Measurements from ENCODE around the gene CCNK. TPM values are rescaled to one million over a fixed set of nuclear protein-coding genes. Genes with fewer than 3 reads are reported as not detected.

The CCNK gene
- total RNA-seq (2014; rRNA removed; shearing (Covaris generic)) = 14.2 and 14.7 TPM in 2 replicates

GRCh38 chr14:99480917-99481744 lies at the start of gene CCNK:
TSS of gene CCNK (plus strand) at chr14:99481409. CDS start at chr14:99492678, 11,269 bp downstream.
- DNase-seq = peak; percentile 99
- Histone ChIP-seq H3K36me3 (replicated peaks; ENCODE audit: control insufficient read depth, insufficient read depth, low read length) (no peaks in the 10 kb centered on the region), H3K4me3 (ENCODE audit: insufficient read depth, low read depth, low read length) (peak within 1 kb of the TSS; percentile 94), H3K27me3 (ENCODE audit: control insufficient read depth, insufficient read depth, low read length) (no peaks in the 10 kb centered on the region)

DNA sequence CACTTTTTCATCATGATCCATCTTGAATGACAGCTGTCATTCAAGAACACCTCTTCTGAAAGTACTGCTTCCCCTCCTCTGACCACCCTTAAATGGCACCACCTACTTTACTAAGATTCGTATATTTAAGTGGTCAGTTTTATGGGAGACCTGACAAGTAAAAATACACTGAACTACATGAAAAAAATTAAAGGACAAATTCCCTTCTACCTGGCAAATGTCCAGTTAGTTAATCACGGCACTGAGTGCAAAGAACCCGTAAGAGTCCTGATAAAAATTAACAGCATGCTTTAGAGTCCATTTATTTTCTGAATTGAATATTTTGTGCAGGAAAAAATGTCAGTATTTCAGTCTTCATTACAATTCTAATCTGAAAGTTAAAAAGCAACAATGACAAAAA lies 49.2 kb upstream of the CCNK start:
- Histone ChIP-seq H3K4me3 (ENCODE audit: insufficient read depth, low read depth, low read length) (no peak overlapping the region), H3K27me3 (ENCODE audit: control insufficient read depth, insufficient read depth, low read length) (no peaks in the 10 kb centered on the region), H3K36me3 (replicated peaks; ENCODE audit: control insufficient read depth, insufficient read depth, low read length) (peaks cover 1% of the 10 kb centered on the region)
- DNase-seq = no peak

- Histone ChIP-seq H3K27me3 (ENCODE audit: control insufficient read depth, insufficient read depth, low read length) (no peaks in the 10 kb centered on the region), H3K4me3 (ENCODE audit: insufficient read depth, low read depth, low read length) (no peak overlapping the region), H3K36me3 (replicated peaks; ENCODE audit: control insufficient read depth, insufficient read depth, low read length) (peaks cover 1% of the 10 kb centered on the region)
- DNase-seq = no peak
These were observed 48.7 kb upstream of the CCNK start for GRCh38 chr14:99432485-99432884.

GRCh38 chr14:99435327-99435726 lies 45.9 kb upstream of the CCNK start:
- H3K36me3 ChIP-seq (replicated peaks; ENCODE audit: control insufficient read depth, insufficient read depth, low read length) = peaks cover 5% of the 10 kb centered on the region
- DNase-seq = no peak
- no peak overlapping the region for H3K4me3 ChIP-seq (ENCODE audit: insufficient read depth, low read depth, low read length)
- H3K27me3 ChIP-seq (ENCODE audit: control insufficient read depth, insufficient read depth, low read length) = no peaks in the 10 kb centered on the region

DNA sequence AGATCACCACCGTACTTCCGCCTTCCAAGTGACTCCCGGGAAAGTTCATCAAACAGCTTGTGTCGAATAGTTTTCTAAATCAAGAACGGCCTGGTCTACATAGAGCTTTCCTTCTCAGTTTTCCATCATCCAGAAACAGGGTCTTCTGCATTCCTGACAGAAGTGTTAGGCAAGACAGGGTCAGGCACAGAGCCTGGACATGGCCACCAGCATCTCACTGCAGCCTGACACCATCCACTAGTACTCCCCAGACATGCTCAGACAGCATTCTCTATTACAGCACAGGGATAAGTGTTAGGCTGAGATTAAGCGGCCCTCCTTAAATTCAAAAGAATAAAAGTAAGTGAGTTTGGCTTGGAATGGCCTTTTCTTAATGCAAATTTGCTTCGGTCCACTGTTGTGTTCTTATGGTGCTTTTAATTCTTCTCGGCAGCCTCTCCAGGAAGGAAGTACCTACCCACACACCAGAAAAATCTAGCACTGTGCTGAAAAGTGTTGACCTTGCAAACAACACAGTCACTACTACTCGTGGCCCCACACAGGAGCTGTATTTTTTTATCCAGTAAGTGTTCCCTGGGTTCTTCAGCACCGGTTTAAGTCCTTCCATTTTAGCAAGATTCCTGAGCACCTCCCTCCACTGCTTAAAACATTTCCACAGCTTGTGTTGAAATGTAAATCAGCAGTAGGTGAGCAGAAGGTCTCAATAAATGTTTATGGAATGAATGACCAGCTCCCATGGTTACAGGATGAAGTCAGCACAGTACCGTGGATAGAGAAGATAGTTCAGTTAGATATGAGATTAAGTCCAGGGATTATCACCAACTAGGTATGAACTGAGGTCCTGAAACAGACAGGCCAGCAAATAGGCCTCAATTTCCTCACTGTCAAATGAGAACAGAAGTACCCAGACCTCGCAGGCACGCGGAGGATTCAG lies 44.7 kb upstream of the CCNK start:
- DNase-seq = no peak
- Histone ChIP-seq H3K36me3 (replicated peaks; ENCODE audit: control insufficient read depth, insufficient read depth, low read length) (peaks cover 5% of the 10 kb centered on the region), H3K4me3 (ENCODE audit: insufficient read depth, low read depth, low read length) (no peak overlapping the region), H3K27me3 (ENCODE audit: control insufficient read depth, insufficient read depth, low read length) (no peaks in the 10 kb centered on the region)

- Histone ChIP-seq H3K36me3 (replicated peaks; ENCODE audit: control insufficient read depth, insufficient read depth, low read length) (peaks cover 5% of the 10 kb centered on the region), H3K4me3 (ENCODE audit: insufficient read depth, low read depth, low read length) (no peak overlapping the region), H3K27me3 (ENCODE audit: control insufficient read depth, insufficient read depth, low read length) (no peaks in the 10 kb centered on the region)
- no peak for DNase-seq
These were observed 43.5 kb upstream of the CCNK start for GRCh38 chr14:99437706-99438105.

- no peaks in the 10 kb centered on the region for H3K27me3 ChIP-seq (ENCODE audit: control insufficient read depth, insufficient read depth, low read length)
- peaks cover 5% of the 10 kb centered on the region for H3K36me3 ChIP-seq (replicated peaks; ENCODE audit: control insufficient read depth, insufficient read depth, low read length)
- no peak for DNase-seq
- no peak overlapping the region for H3K4me3 ChIP-seq (ENCODE audit: insufficient read depth, low read depth, low read length)
These were observed 40.9 kb upstream of the CCNK start for GRCh38 chr14:99440278-99440677.

- DNase-seq = no peak
- Histone ChIP-seq H3K27me3 (ENCODE audit: control insufficient read depth, insufficient read depth, low read length) (no peaks in the 10 kb centered on the region), H3K36me3 (replicated peaks; ENCODE audit: control insufficient read depth, insufficient read depth, low read length) (peaks cover 5% of the 10 kb centered on the region), H3K4me3 (ENCODE audit: insufficient read depth, low read depth, low read length) (no peak overlapping the region)
These were observed 39.9 kb upstream of the CCNK start for GRCh38 chr14:99441157-99441870.

GRCh38 chr14:99441918-99442317 lies 39.3 kb upstream of the CCNK start:
- DNase-seq = no peak
- Histone ChIP-seq H3K27me3 (ENCODE audit: control insufficient read depth, insufficient read depth, low read length) (no peaks in the 10 kb centered on the region), H3K4me3 (ENCODE audit: insufficient read depth, low read depth, low read length) (no peak overlapping the region), H3K36me3 (replicated peaks; ENCODE audit: control insufficient read depth, insufficient read depth, low read length) (peaks cover 6% of the 10 kb centered on the region)

- H3K36me3 ChIP-seq (replicated peaks; ENCODE audit: control insufficient read depth, insufficient read depth, low read length) = peaks cover 8% of the 10 kb centered on the region
- no peak for DNase-seq
- no peak overlapping the region for H3K4me3 ChIP-seq (ENCODE audit: insufficient read depth, low read depth, low read length)
- no peaks in the 10 kb centered on the region for H3K27me3 ChIP-seq (ENCODE audit: control insufficient read depth, insufficient read depth, low read length)
These were observed 35.3 kb upstream of the CCNK start for GRCh38 chr14:99445931-99446330.

DNA sequence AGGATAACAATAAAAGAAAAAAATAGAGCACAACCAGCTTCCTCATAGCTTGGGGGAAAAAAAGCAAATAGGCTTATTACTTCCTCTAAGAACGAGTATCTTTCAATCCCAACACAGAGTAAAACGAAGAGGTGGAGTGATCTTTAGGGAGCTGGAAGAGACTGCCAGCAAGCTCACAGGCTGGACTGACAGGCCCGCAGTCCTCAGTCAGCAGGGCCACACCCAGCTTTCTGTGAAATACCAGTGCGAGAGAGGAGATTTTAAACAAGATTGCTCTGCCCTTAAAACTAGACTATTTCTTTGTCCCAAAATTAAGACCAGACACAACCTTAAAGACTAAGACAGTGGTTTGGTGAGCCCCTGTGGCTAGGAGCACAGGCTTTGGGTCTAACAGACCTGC lies 33.5 kb upstream of the CCNK start:
- H3K36me3 ChIP-seq (replicated peaks; ENCODE audit: control insufficient read depth, insufficient read depth, low read length) = peaks cover 8% of the 10 kb centered on the region
- H3K27me3 ChIP-seq (ENCODE audit: control insufficient read depth, insufficient read depth, low read length) = no peaks in the 10 kb centered on the region
- DNase-seq = no peak
- H3K4me3 ChIP-seq (ENCODE audit: insufficient read depth, low read depth, low read length) = no peak overlapping the region

DNA sequence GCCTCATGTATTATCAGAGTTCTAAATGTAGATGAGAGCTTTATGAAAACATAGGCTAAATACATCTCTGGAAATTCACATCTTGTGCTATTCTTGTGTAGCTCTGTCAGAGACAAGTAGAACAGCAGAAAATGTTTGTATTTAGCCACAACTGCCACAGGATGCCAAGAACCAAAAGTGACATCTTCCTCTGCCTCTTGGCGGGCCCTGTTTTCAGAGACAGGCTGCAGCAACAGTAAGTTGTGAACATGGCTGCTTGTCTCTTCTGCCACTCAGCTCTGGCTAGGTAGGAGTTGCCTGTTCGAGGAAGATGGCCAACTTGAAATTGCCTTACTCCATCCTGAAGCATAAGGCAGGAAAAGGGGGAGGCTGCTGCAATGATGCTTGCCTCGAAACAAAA lies 30.9 kb upstream of the CCNK start:
- DNase-seq = no peak
- Histone ChIP-seq H3K4me3 (ENCODE audit: insufficient read depth, low read depth, low read length) (no peak overlapping the region), H3K27me3 (ENCODE audit: control insufficient read depth, insufficient read depth, low read length) (no peaks in the 10 kb centered on the region), H3K36me3 (replicated peaks; ENCODE audit: control insufficient read depth, insufficient read depth, low read length) (peaks cover 8% of the 10 kb centered on the region)

GRCh38 chr14:99451234-99451633 lies 30.0 kb upstream of the CCNK start:
- Histone ChIP-seq H3K4me3 (ENCODE audit: insufficient read depth, low read depth, low read length) (no peak overlapping the region), H3K27me3 (ENCODE audit: control insufficient read depth, insufficient read depth, low read length) (no peaks in the 10 kb centered on the region), H3K36me3 (replicated peaks; ENCODE audit: control insufficient read depth, insufficient read depth, low read length) (peaks cover 8% of the 10 kb centered on the region)
- no peak for DNase-seq

- Histone ChIP-seq H3K36me3 (replicated peaks; ENCODE audit: control insufficient read depth, insufficient read depth, low read length) (peaks cover 6% of the 10 kb centered on the region), H3K4me3 (ENCODE audit: insufficient read depth, low read depth, low read length) (no peak overlapping the region), H3K27me3 (ENCODE audit: control insufficient read depth, insufficient read depth, low read length) (no peaks in the 10 kb centered on the region)
- DNase-seq = no peak
These were observed 28.2 kb upstream of the CCNK start for GRCh38 chr14:99452968-99453367.
